HG03521 (cell line): Measurements from ENCODE around the gene TSPAN3.

Experiments
- ATAC-seq: cut with Tn5 transposase; IDR thresholded peaks from one replicate; pipeline ENCODE4 v1.9.1; 2021; ENCODE audit warnings: mild to moderate bottlenecking, moderate library complexity; ENCODE audit not compliant: unreplicated experiment

The TSPAN3 gene

DNA sequence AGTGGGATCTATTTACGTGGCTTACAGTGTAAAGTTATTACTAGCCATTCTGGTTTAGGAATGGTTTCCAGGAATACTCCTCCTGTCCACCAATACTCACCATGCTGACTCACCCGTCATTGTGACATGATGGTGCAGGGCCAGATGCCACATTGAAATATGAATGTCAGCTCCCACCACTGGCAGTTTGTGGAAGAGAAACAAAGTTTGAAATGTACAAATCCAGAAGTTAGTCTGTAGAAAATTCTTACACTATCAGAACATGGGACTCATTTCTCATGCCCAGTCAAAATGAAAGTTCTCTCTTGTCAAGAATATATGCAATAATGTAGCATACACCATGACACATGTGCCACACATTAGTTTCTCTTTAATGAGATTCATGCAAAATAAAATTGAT is 14.4 kb upstream of the TSPAN3 start:
- no peak for ATAC-seq

GRCh38 chr15:77084436-77084835 is 13.5 kb upstream of the TSPAN3 start:
- ATAC-seq: no peak

DNA sequence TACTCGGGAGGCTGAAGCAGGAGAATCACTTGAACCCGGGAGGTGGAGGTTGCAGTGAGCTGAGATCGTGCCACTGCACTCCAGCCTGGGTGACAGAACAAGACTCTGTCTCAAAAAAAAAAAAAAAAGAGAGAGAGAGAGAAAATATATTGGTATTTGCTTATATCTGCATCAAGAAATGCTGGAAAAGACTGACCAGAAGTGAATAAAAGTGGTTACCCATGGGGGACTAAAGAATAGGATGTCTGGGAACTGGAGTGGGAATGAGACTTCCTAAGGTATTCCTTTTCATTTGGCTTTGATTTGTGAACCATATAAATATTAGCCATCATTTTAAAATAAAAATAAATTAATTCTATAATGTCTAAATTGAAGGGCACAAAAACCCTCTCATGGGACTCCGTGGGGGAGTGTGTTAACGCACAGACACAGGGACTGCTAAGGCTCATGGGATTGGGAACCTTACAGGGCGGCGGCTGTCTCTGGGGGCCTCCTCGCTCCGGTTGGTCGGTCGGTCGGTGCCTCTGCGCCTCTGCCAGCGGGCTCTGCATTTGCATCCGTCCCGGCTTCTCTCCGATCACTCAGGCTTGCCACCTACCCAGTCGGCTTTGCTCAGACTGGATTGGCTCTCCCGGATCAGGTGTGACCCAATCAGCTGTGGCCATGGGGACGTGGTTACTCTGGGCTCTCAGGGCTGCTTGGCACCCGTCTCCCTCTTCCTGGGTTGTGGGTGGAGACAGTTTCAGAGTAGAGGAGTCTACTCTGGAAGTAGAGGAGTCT is 12.7 kb upstream of the TSPAN3 start:
- peak; percentile 64 for ATAC-seq

DNA sequence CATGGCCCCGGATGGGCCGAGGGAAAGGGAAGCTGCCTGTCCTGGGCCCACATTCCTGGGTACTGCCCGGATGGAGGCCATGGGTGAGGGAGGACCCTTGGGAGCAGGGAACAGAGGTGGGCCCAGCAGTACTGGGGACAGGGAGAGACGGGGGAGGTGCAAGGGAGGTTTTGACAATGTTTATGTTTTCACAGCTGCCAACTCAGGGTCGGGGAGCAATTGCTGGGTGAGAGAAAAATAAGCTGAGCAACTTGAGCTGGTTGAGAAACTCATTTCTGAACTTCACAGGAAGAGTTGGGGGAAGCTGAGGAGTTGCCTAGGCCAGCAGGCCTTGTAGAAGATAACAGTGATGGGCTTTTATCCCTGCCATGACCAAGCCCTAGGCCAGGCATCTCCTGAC is 11.1 kb upstream of the TSPAN3 start:
- no peak for ATAC-seq

- ATAC-seq: no peak
Measured at GRCh38 chr15:77076323-77076915, 5.5 kb upstream of the TSPAN3 start.

GRCh38 chr15:77075528-77075927 is 4.6 kb upstream of the TSPAN3 start:
- ATAC-seq: no peak

- ATAC-seq: no peak
Measured at GRCh38 chr15:77074350-77074749, 3.4 kb upstream of the TSPAN3 start.

- no peak for ATAC-seq
Measured at GRCh38 chr15:77071305-77072223, 655 bp upstream of the TSPAN3 start.

GRCh38 chr15:77070180-77070494 is 772 bp downstream of the TSPAN3 start:
- ATAC-seq: no peak

- ATAC-seq: no peak
Measured at GRCh38 chr15:77069521-77070121, 1.3 kb downstream of the TSPAN3 start.

GRCh38 chr15:77068633-77069032 is 2.3 kb downstream of the TSPAN3 start:
- ATAC-seq: no peak

GRCh38 chr15:77067691-77068367 is 3.1 kb downstream of the TSPAN3 start:
- no peak for ATAC-seq

GRCh38 chr15:77066971-77067690 is 3.8 kb downstream of the TSPAN3 start:
- no peak for ATAC-seq

GRCh38 chr15:77064539-77065308 is 6.2 kb downstream of the TSPAN3 start:
- no peak for ATAC-seq

GRCh38 chr15:77064063-77064462 is 6.8 kb downstream of the TSPAN3 start:
- ATAC-seq: no peak

DNA sequence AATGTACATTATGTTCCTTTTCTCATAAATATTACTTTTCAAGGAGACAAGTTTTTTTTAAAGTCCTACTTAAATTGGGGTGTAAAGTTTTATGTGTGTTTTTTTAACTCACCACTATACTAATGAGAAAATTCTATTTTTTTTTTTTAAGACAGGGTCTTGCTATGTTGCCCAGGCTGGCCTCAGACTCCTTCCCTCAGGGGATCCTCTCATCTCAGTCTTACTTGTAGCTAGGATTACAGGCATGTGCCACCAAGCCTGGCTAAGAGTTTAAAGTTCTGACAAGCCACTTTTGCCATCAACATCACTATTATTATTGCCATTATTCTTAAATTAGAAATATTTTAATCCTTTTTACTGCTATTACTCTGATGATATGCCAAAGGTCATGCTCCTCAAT is 7.7 kb downstream of the TSPAN3 start:
- ATAC-seq: no peak

DNA sequence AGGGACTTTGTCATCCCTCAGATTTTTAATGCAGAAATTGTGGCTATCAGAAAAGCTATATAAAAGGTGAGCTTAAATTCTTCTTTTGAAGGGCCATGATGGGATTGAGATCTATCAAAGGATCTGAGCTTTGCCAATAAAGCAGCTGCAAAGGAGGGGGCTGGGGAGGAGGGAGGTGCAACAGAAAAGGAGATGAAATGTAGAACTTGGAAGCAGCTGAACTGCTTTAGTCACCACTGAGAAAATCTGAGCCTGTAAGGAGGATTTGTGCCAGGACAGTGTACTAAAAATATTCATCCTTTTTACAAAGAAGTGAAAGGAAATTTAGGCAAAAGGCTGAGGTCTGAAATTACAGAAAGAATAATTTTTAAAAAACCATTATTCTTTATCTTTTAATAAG is 10.4 kb downstream of the TSPAN3 start:
- ATAC-seq: no peak

DNA sequence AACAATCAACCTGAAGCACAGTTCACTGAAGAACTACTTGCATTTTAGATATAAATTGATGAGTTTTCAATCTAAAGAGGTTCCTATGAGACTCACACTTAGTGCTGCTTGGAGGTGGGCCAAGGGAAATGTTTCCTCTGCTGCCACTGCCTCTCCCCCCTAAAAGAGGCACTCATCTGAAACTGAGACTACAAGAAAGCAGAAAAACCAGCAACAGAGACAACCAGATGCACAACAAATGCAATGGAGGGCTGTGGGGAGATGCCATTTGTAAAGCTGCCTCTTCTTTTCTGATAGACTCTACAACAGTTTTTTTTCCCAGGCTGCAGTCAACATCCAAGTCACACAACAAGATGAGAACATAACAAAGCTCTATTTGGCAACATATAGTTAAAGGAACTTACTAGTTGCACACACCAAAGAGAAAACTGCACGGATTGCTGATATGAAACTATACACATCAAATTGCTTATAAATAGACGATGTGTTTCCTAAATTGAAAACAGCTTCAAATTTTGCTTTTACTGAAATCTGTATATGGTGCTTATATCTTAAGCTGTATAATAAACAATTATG is 11.0 kb downstream of the TSPAN3 start:
- no peak for ATAC-seq

GRCh38 chr15:77058468-77058867 is 12.4 kb downstream of the TSPAN3 start:
- no peak for ATAC-seq
